Neuronal stem cell (in vitro differentiated cells): Measurements from ENCODE around the gene PDE9A.

Source experiments
- DNase-seq: peaks from one replicate; pipeline ENCODE4 v3.0.0-alpha.2; 2013; ENCODE audit warnings: low spot score
- H2AFZ ChIP-seq: one replicate; pipeline ENCODE4 v1.6.1; 2013; ENCODE audit warnings: mild to moderate bottlenecking, low read length, inconsistent platforms
- H2AK5ac ChIP-seq: 2 replicates; pipeline ENCODE4 v1.6.1; 2013; ENCODE audit warnings: low read depth, mild to moderate bottlenecking, inconsistent platforms, low read length, moderate library complexity, mixed read lengths
- H2BK120ac ChIP-seq: 2 replicates; pipeline ENCODE4 v1.6.1; 2013; ENCODE audit warnings: low read depth, mild to moderate bottlenecking, inconsistent platforms, low read length, moderate library complexity, mixed read lengths
- H2BK12ac ChIP-seq: one replicate; pipeline ENCODE4 v1.6.1; 2013; ENCODE audit warnings: low read length, inconsistent platforms
- H2BK15ac ChIP-seq: 2 replicates; pipeline ENCODE4 v1.6.1; 2013; ENCODE audit warnings: mild to moderate bottlenecking, low read length, inconsistent platforms, mixed read lengths
- H2BK5ac ChIP-seq: one replicate; pipeline ENCODE4 v1.6.1; 2013; ENCODE audit warnings: inconsistent platforms, mild to moderate bottlenecking, low read length, moderate library complexity
- H3K14ac ChIP-seq: one replicate; pipeline ENCODE4 v1.6.1; 2013; ENCODE audit warnings: low read length, inconsistent platforms
- H3K18ac ChIP-seq: 2 replicates; pipeline ENCODE4 v1.6.1; 2013; ENCODE audit warnings: low read length, inconsistent platforms
- H3K23ac ChIP-seq: 2 replicates; pipeline ENCODE4 v1.6.1; 2013; ENCODE audit warnings: low read depth, mild to moderate bottlenecking, mixed read lengths, low read length, inconsistent platforms; ENCODE audit not compliant: poor library complexity
- H3K27ac ChIP-seq: replicated peaks from 3 replicates; pipeline ENCODE4 v1.5.1; 2013; ENCODE audit warnings: low read length, inconsistent platforms
- H3K27me3 ChIP-seq, 3 experiments: 2 replicates each; pipeline ENCODE4 v1.6.1; 2013; ENCODE audit warnings: low read length in 3 of 3, mild to moderate bottlenecking in 2 of 3, inconsistent platforms in 1 of 3, low read depth in 1 of 3, mixed read lengths in 1 of 3, moderate library complexity in 1 of 3; ENCODE audit not compliant: control insufficient read depth in 3 of 3, insufficient read depth in 3 of 3
- H3K36me3 ChIP-seq, 2 donors: replicated peaks in 1 of 2; 2 replicates each; pipeline ENCODE4 v1.6.1; 2013; ENCODE audit warnings: low read length in 2 of 2; ENCODE audit not compliant: control insufficient read depth in 2 of 2, insufficient read depth in 2 of 2
- H3K4ac ChIP-seq: 2 replicates; pipeline ENCODE4 v1.6.1; 2013; ENCODE audit warnings: inconsistent platforms, mild to moderate bottlenecking, low read length, moderate library complexity
- H3K4me1 ChIP-seq, 2 donors: 1 replicate in 1 of 2; 2 replicates in 1 of 2; pipeline ENCODE4 v1.6.1; 2013; ENCODE audit warnings: low read length in 2 of 2, low read depth in 1 of 2; ENCODE audit not compliant: control insufficient read depth in 2 of 2, insufficient read depth in 1 of 2
- H3K4me2 ChIP-seq: one replicate; pipeline ENCODE4 v1.6.1; 2013; ENCODE audit warnings: mild to moderate bottlenecking, low read length, inconsistent platforms; ENCODE audit not compliant: insufficient read depth, poor library complexity, severe bottlenecking
- H3K4me3 ChIP-seq, 2 donors: 2 replicates each; pipeline ENCODE4 v1.5.1; 2013; ENCODE audit warnings: low read length in 2 of 2, mild to moderate bottlenecking in 2 of 2, inconsistent platforms in 1 of 2, moderate library complexity in 1 of 2
- H3K79me1 ChIP-seq: one replicate; pipeline ENCODE4 v1.6.1; 2013; ENCODE audit warnings: low read depth, mild to moderate bottlenecking, inconsistent platforms, low read length, moderate library complexity
- H3K9ac ChIP-seq: one replicate; pipeline ENCODE4 v1.6.1; 2013; ENCODE audit warnings: mild to moderate bottlenecking, low read depth, low read length, inconsistent platforms; ENCODE audit not compliant: poor library complexity
- H3K9me3 ChIP-seq, 2 donors: replicated peaks in 1 of 2; 2 replicates each; pipeline versions ENCODE3 to v1.6.1; 2013; ENCODE audit warnings: low read length in 2 of 2, mild to moderate bottlenecking in 2 of 2, inconsistent platforms in 1 of 2, low read depth in 1 of 2, mixed read lengths in 1 of 2, moderate library complexity in 1 of 2; ENCODE audit not compliant: control insufficient read depth in 2 of 2, insufficient read depth in 1 of 2
- H4K8ac ChIP-seq: one replicate; pipeline ENCODE4 v1.6.1; 2013; ENCODE audit warnings: low read depth, mild to moderate bottlenecking, inconsistent platforms, low read length, moderate library complexity
- H4K91ac ChIP-seq: one replicate; pipeline ENCODE4 v1.6.1; 2013; ENCODE audit warnings: low read length, low read depth, mild to moderate bottlenecking, inconsistent platforms; ENCODE audit not compliant: poor library complexity
- WGBS, 2 donors: extraction: QIAGEN DNeasy Blood & Tissue Kit; methylation state at CpG; one replicate each; pipeline ENCODE4 v1.1.7; 2013; ENCODE audit warnings: missing lambda C conversion rate in 2 of 2, mixed read lengths in 1 of 2; ENCODE audit not compliant: insufficient read length in 2 of 2, insufficient replicate concordance in 1 of 2; ENCODE audit errors: extremely low coverage in 2 of 2; 5-methylcytosine and 5-hydroxymethylcytosine counted together

Gene PDE9A

DNA sequence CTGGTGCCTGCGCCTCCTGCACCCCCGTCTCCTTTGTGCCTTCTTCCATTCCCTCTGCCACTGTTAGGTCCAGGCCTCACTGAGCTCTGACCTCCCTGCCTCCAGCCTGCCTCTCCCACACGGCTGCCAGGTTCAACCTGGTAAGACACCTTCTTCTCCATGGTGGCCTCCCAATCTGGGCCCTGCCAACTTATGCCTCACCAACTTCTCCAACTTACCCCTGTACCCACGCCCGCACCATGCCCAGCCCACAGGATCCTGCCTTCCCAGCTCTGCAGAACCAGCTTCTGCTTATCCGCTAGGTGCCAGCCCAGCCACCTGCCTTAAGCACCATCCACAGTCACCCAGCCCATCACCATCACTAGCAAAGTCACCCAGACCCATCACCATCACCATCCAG is 37.2 kb downstream of the PDE9A start:
- Histone ChIP-seq H3K27ac (no peak overlapping the region), H3K9me3 (peaks cover 0 to 5% of the 10 kb centered on the region in 2 donors), H2AFZ (no peak overlapping the region), H3K79me1 (peaks cover 2% of the 10 kb centered on the region), H3K14ac (no peak overlapping the region), H3K4me1 (no peaks in the 10 kb centered on the region), H4K91ac (no peak overlapping the region), H2BK120ac (no peak overlapping the region), H3K9ac (no peak overlapping the region), H2BK5ac (no peak overlapping the region), H3K36me3 (peaks cover 56 to 71% of the 10 kb centered on the region in 2 donors), H3K4me2 (no peak overlapping the region), H2AK5ac (no peak overlapping the region), H3K27me3 (no peaks in the 10 kb centered on the region), H4K8ac (no peak overlapping the region), H3K4me3 (no peak overlapping the region), H2BK15ac (no peak overlapping the region), H3K23ac (peak overlapping the region; percentile 0), H3K4ac (no peak overlapping the region), H3K18ac (no peak overlapping the region), H2BK12ac (no peak overlapping the region)
- no CpG with 5 or more reads among the region's 6 CpGs for WGBS, 2 donors
- DNase-seq: no peak

- Histone ChIP-seq H3K36me3 (peaks cover 51 to 75% of the 10 kb centered on the region in 2 donors), H3K27ac (no peak overlapping the region), H4K8ac (no peak overlapping the region), H2BK120ac (no peak overlapping the region), H2BK5ac (no peak overlapping the region), H3K4ac (no peak overlapping the region), H4K91ac (no peak overlapping the region), H3K4me2 (no peak overlapping the region), H3K18ac (peak overlapping the region; percentile 19), H3K23ac (no peak overlapping the region), H2BK12ac (no peak overlapping the region), H3K4me1 (no peaks in the 10 kb centered on the region), H3K4me3 (no peak overlapping the region), H3K14ac (no peak overlapping the region), H3K9ac (no peak overlapping the region), H3K9me3 (peaks cover 0 to 5% of the 10 kb centered on the region in 2 donors), H3K79me1 (peaks cover 2% of the 10 kb centered on the region), H3K27me3 (no peaks in the 10 kb centered on the region), H2AK5ac (no peak overlapping the region), H2AFZ (no peak overlapping the region), H2BK15ac (no peak overlapping the region)
- WGBS, 2 donors: no CpG with 5 or more reads among the region's 19 CpGs
- DNase-seq: no peak
Observed at GRCh38 chr21:42691901-42692559, 38.6 kb downstream of the PDE9A start.

DNA sequence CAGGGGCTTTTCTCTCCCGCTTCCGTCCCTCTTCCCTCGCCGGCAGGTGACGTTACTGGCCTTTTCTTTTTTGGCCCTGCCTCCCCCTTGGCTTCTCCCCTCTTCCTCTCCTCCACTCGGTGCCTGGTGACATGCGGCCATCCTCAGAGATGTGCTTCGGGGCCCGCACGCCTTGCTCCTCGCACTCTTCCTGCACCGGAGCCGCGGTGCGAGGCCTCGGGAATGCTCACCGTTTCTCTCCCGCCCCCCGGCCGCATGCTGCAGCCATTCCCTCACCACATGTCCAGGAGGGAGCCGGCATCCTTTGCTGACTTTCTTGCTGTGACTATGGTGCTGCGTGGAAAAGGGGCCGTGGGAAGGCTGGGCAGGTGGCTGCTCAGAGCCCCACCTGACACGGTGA is 39.3 kb downstream of the PDE9A start:
- Histone ChIP-seq H3K4me1 (no peaks in the 10 kb centered on the region), H2BK120ac (peak overlapping the region; percentile 63), H3K4ac (no peak overlapping the region), H3K14ac (peak overlapping the region; percentile 17), H3K9ac (peak overlapping the region; percentile 12), H2BK5ac (no peak overlapping the region), H3K27ac (no peak overlapping the region), H4K91ac (no peak overlapping the region), H2AK5ac (no peak overlapping the region), H3K9me3 (peaks cover 0 to 5% of the 10 kb centered on the region in 2 donors), H3K36me3 (peaks cover 50 to 76% of the 10 kb centered on the region in 2 donors), H3K27me3 (no peaks in the 10 kb centered on the region), H3K79me1 (peaks cover under 1% of the 10 kb centered on the region), H2BK15ac (no peak overlapping the region), H3K4me3 (no peak overlapping the region), H3K23ac (peak overlapping the region; percentile 47), H3K18ac (peak overlapping the region; percentile 32), H4K8ac (no peak overlapping the region), H3K4me2 (no peak overlapping the region), H2AFZ (no peak overlapping the region), H2BK12ac (no peak overlapping the region)
- no peak for DNase-seq
- WGBS, 2 donors: no CpG with 5 or more reads among the region's 24 CpGs

DNA sequence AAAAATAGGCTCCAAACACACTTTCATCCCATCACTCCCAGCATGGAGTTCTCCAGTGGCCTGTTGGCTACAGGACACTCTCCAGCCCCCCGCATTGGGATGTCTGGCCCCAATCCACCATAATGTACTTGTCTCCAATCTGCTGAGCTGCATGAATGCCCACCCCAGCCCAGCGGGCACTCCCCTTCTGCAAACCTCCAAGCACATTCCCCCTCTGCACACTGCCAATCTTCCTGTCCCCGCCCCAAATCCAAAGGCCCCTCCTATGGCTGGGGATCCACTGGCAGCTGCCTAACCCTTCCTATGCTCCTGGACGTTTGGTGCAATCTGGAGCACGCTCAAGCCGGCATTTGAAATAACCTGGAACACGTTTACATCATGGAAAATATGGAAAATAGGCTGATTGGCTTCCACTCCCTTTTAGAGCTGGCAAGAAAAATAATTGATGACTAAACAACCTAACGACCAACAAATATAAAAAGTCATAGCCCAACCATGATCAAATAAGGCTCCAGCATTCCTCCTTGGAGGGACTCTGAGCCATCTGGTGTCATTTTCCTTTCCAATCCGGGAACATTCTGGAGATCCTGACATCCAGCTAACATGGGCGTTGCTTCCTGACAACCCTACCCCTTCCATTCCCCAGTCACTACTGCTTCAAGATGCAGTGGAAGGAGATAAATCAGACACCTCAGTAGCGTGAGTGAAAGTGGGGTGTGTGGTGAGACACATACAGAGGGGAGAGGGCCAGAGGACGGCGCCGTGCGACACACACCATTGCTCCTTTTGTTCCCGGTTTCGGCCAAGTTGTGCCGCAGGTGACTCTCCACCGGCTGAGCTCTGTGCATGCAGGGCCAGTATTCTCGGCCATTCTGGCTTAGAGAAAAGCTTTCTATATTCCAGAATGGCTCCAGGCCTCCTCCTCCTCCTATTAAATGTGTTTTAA is 41.6 kb downstream of the PDE9A start:
- peak overlapping the region in 1 of 2 donors; percentile 26 for H3K4me3 ChIP-seq
- DNase-seq: no peak
- H2AK5ac ChIP-seq: no peak overlapping the region
- H2AFZ ChIP-seq: no peak overlapping the region
- H4K8ac ChIP-seq: no peak overlapping the region
- H2BK120ac ChIP-seq: no peak overlapping the region
- no peaks in the 10 kb centered on the region for H3K27me3 ChIP-seq
- no peak overlapping the region for H2BK5ac ChIP-seq
- H3K23ac ChIP-seq: no peak overlapping the region
- H3K36me3 ChIP-seq: peaks cover 34 to 79% of the 10 kb centered on the region in 2 donors
- no peak overlapping the region for H2BK15ac ChIP-seq
- no peak overlapping the region for H3K4me2 ChIP-seq
- no peak overlapping the region for H3K4ac ChIP-seq
- no peak overlapping the region for H4K91ac ChIP-seq
- H3K27ac ChIP-seq: no peak overlapping the region
- no peak overlapping the region for H2BK12ac ChIP-seq
- H3K9ac ChIP-seq: no peak overlapping the region
- no CpG with 5 or more reads among the region's 20 CpGs for WGBS, 2 donors
- H3K14ac ChIP-seq: no peak overlapping the region
- no peaks in the 10 kb centered on the region for H3K79me1 ChIP-seq
- H3K18ac ChIP-seq: no peak overlapping the region
- peaks cover 0 to 5% of the 10 kb centered on the region in 2 donors for H3K9me3 ChIP-seq
- no peaks in the 10 kb centered on the region for H3K4me1 ChIP-seq
